ENCODE data around the gene ABCB10.

DNA sequence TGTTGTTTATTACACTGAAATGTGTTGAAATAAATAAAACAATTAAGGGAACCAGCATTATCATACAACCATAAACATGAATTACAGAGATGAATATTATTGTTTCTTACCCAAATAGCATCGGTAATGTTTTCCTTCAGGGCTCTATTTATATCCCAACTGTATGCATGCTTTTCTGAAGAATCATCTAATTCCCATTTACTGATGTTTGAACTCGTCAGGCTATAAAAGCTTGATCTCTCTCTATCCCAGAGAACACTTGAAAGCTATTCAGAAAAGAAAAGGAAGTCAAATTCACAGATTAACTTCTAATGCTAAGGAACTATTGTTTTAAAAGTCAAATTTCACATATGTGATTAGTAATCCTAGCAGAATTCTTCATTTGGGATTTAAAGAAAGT is 62.7 kb downstream of the ABCB10 start:
- TF ChIP-seq ZNF274 (IDR thresholded peaks at IDR 0.05; ENCODE audit: low read depth, low read length), result no peak
- TF ChIP-seq SUZ12 (IDR thresholded peaks at IDR 0.05; ENCODE audit: extremely low read depth, insufficient read depth, insufficient read length), result no peak
